Cardiac fibroblast (primary cell): ENCODE results near the gene NIM1K.

ENCODE experiments used
- DNase-seq, 2 donors: peaks; one replicate each; pipeline versions ENCODE4 v3.0.0 to v3.0.0-alpha.2; 2010; ENCODE audit warnings: low read depth in 2 of 2
- H3K4me3 ChIP-seq, 2 donors: replicated peaks in 1 of 2; 1 replicate in 1 of 2; 2 replicates in 1 of 2; pipeline ENCODE4 v1.5.1; 2011; ENCODE audit warnings: low read depth in 2 of 2, low read length in 2 of 2, mild to moderate bottlenecking in 2 of 2, moderate library complexity in 1 of 2
- TF ChIP-seq, protein P1 (sequence below): IDR thresholded peaks from one replicate; pipeline ENCODE4 v1.5.1; 2011; ENCODE audit warnings: low read depth, mild to moderate bottlenecking, low read length, inconsistent platforms

Gene NIM1K

GRCh38 chr5:43191740-43192557 lies at the start of gene NIM1K:
TSS of gene NIM1K (plus strand) at chr5:43192225. CDS start at chr5:43245776, 53,551 bp downstream.
- DNase-seq, result peak; percentile 14 to 53
- H3K4me3 ChIP-seq, result peak within 1 kb of the TSS; percentile 61 to 62
- TF ChIP-seq, protein P1, sequence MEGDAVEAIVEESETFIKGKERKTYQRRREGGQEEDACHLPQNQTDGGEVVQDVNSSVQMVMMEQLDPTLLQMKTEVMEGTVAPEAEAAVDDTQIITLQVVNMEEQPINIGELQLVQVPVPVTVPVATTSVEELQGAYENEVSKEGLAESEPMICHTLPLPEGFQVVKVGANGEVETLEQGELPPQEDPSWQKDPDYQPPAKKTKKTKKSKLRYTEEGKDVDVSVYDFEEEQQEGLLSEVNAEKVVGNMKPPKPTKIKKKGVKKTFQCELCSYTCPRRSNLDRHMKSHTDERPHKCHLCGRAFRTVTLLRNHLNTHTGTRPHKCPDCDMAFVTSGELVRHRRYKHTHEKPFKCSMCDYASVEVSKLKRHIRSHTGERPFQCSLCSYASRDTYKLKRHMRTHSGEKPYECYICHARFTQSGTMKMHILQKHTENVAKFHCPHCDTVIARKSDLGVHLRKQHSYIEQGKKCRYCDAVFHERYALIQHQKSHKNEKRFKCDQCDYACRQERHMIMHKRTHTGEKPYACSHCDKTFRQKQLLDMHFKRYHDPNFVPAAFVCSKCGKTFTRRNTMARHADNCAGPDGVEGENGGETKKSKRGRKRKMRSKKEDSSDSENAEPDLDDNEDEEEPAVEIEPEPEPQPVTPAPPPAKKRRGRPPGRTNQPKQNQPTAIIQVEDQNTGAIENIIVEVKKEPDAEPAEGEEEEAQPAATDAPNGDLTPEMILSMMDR, result no peak

GRCh38 chr5:43145071-43145470 lies 47.0 kb upstream of the NIM1K start:
- DNase-seq, result no peak
- no peak overlapping the region for H3K4me3 ChIP-seq
- TF ChIP-seq, protein P1, result no peak

GRCh38 chr5:43146958-43147357 lies 45.1 kb upstream of the NIM1K start:
- no peak for DNase-seq
- no peak overlapping the region for H3K4me3 ChIP-seq
- TF ChIP-seq, protein P1, result no peak

GRCh38 chr5:43148417-43148816 lies 43.6 kb upstream of the NIM1K start:
- DNase-seq, result peak in 1 of 2 donors; percentile 14
- TF ChIP-seq, protein P1, result no peak
- H3K4me3 ChIP-seq, result no peak overlapping the region

DNA sequence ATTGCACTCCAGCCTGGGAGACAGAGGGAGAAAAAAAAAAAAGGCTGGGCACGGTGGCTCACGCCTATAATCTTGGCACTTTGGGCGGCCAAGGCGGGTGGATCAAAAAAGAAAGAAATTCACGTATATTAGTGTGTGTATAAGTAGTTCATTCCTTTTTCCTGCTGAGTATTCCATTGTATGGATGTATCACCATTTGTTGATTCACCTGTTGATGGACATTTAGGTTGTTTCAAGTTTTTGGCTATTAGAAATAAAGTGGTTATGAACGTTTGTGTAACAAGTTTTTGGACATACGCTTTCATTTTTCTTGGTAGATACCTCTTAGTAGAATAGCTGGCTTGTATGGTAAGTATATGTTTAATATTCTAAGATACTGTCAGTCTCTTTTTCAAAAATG lies 42.8 kb upstream of the NIM1K start:
- DNase-seq, result no peak
- H3K4me3 ChIP-seq, result no peak overlapping the region
- TF ChIP-seq, protein P1, result no peak

GRCh38 chr5:43150075-43150474 lies 42.0 kb upstream of the NIM1K start:
- DNase-seq, result no peak
- TF ChIP-seq, protein P1, result no peak
- no peak overlapping the region for H3K4me3 ChIP-seq

GRCh38 chr5:43150748-43151147 lies 41.3 kb upstream of the NIM1K start:
- H3K4me3 ChIP-seq, result no peak overlapping the region
- TF ChIP-seq, protein P1, result no peak
- DNase-seq, result no peak
